KG1 (cell line): ENCODE data around the gene RPH3AL.
"Not testable (repeated sequence)": the region's sequence is repeated elsewhere in the genome, so short reads cannot be mapped to it uniquely, and the experiment has no call there.

Source experiments
- DNase-seq: peaks from one replicate; lab custom pipeline; 2025; lab: John Stamatoyannopoulos, UW

The RPH3AL gene

DNA sequence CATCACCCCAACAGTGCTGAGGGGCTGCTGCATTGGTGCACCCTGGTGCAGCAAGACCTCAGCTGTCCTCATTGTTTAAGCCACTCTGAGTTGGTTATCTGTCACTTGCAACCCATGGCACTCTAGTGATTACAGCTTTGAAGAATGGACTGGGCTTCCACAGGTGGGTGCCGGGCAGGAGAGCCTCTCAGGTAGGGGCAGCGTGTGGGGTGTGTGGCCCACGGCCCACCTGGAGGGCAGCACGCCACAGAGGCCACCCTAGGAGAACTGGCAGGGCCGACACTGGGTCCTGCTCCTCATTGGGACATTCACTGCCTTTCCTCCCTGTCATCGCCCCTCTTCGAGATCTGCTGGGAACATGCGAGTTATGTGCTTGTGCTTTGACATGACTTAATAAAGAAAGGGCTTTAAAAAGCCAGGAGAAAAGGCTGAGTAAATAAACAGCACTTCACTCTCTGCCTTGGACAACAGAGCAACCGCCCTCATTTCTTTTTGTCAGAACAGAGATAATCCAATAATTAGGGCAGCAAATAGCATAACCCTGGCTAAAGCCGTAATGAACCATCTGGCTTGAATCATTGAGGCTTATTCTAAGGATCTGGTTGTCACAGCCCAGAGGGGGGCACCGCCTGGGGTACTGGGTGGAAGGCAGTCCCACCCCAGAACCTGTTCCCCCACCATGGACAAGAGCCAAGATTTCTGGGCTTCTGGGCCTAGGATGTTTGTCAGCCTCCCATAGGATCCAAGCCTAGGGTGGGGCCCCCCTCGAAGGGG lies 174.1 kb downstream of the RPH3AL start:
- no peak for DNase-seq

DNA sequence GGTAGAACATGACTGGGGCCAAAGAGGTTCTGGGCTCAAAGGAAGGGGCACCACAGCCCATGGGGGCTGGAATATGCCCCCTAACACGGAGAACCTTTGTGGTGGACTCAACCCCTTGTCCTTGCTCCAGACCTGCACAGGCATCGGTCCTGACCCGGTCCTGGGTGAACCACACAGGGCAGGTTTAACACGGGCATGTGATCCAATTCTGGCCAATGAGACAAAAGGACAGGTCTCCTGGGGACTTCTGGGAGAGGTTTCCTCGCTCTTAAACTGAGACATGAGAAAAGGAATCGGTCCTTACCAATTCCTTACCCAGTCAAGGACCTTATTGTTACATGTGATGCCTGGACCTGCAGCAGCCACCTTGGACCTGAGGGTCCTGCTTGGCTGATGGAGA lies 174.8 kb downstream of the RPH3AL start:
- DNase-seq: no peak

DNA sequence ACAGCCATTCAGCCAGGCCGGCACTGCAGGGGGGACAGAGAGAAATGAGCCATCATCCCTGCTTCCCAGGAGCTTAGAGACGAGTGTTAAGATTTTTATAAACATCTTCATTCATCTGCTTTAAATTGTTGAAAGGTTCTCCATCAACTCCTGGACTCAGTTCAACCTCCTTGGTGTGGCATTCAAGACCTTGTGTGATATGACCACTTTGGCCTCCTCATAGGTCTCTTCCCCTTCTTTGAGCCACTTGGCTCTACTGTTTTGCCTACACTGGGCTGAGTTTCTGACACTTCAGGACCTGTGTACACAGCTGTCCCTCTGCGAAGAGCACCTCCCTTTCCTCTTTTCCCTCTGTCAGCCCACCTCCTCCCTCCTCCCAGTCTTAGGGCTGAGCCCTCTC lies 175.5 kb downstream of the RPH3AL start:
- DNase-seq: no peak

DNA sequence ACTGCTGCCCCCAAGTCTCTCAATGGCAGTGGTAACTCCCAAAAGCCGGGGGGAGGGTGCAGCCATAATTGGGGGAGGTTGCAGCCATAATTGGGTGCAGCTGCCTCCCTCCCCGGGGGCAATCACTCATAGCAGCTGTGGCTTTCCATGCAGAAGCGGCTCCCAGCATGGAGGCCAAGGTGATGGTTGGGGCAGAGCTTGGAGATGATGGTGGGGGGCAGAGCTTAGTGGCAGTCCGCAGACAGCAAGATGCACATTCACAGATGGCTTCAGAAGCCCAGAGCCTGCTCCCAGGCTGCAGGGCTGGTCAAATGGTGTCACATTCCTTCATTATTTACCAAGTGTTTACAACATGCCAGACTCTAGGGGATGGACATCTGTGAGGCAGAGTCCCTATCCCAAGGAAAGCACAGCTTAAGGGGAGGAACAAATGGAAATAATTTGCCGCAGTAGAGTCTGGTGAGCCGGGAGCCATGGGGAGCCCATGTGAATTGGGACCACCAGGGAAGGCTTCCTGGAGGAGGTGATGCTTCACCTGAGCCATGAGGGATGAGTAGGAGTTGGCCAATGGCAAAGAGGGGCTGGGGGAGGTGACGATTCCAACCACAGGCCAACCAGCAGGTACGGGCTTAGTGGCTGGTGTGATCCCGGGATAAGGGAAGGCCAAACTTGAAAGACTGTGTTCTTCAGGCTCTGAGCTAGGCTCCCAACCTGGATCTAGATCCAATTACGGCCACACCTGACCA lies 179.3 kb downstream of the RPH3AL start:
- DNase-seq: no peak

DNA sequence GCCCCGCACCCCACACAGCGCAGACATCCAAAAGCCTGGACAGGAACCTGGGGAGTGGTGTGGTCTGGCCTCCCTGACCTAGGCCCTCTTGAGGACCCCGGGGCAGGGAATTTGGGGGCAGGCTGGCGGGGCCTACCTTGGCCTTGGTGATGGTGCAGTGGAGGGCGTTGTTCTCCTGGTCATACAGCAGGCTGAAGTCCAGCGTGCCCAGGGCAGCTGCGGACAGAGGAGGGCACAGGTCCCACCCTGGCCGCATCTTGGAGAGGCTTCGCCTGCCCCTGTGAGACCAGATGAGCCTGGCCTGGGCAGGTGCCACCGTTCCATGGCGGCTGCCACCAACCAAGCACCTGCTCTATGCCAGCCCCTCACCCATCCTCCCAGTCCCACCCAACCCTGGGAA lies 180.2 kb downstream of the RPH3AL start:
- DNase-seq: no peak

DNA sequence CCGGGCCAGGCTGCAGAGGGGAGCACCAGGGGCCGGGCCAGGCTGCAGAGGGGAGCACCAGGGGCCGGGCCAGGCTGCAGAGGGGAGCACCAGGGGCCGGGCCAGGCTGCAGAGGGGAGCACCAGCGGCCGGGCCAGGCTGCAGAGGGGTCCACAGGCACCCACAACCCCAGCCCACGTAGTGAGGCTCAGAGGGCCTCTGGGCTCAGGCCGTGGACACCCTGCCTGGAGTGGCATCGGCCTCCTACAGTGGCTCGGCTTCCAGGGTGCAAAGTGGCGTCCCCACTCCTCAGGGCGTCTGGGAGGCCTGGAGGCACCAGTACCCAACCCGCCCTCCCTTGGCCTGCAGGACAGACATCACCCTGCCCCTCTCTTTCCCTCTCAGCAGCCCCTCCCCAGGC lies 180.7 kb downstream of the RPH3AL start:
- no peak for DNase-seq

DNA sequence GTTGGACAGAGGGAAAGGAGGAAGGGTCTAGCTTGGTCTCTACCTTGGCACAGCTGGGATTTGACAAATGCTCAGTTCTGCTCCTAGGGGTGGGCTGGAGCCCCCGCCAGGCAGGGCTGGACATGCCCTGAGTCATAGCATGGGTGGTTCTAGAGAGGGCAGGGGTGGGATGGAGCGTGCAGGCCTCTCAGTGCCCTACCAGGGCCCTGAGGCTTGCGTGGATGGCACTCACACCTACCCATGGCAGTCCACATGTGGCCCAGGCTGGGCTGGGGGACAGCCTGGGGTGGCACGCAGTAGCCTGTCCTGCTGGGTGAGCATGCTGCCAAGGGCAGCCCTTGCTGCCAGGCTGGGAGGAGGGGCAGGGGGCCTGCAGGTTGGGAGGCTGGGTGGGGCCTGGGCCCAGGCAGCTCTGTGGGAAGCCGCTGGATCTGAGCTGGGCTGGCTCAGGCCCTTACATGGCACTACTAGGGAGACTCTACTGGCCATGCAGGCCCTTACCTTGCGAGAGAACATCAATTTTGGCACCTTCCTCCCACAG lies 182.4 kb downstream of the RPH3AL start:
- DNase-seq: no peak

DNA sequence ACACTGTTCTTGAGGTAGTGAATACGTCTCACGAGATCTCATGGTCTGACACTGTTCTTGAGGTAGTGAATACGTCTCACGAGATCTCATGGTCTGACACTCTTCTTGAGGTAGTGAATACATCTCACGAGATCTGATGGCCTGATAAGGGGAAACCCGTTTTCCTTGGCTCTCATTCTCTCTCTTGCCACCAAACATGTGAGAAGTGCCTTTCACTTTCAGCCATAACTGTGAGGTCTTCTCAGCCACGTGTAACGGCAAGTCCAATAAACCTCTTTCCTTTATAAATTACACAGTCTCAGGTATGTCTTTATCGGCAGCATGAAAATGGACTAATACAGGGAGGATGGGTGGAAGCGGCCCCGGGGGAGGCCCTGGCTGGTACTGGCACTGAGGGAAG lies 184.0 kb downstream of the RPH3AL start:
- DNase-seq: not testable (repeated sequence)

DNA sequence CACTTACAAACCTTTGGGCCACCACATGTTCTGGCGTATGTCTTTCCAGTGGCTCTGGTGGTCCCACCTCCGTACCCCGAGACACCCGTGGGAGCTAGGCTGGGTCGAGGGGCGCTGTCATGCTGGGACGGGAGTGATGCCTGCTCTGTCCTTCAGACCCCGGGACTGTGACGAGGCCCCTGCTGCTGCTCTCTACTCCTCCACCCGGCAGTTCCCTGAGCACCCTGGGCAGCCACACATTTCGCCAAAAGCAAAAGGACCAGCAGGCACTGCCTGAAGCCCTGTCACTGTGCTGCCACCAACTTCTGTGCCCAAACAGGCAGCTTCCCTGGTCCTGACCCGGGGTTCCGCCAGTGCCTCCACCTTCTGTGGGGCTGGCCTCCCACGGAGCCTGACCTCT lies 186.7 kb downstream of the RPH3AL start:
- DNase-seq: no peak

DNA sequence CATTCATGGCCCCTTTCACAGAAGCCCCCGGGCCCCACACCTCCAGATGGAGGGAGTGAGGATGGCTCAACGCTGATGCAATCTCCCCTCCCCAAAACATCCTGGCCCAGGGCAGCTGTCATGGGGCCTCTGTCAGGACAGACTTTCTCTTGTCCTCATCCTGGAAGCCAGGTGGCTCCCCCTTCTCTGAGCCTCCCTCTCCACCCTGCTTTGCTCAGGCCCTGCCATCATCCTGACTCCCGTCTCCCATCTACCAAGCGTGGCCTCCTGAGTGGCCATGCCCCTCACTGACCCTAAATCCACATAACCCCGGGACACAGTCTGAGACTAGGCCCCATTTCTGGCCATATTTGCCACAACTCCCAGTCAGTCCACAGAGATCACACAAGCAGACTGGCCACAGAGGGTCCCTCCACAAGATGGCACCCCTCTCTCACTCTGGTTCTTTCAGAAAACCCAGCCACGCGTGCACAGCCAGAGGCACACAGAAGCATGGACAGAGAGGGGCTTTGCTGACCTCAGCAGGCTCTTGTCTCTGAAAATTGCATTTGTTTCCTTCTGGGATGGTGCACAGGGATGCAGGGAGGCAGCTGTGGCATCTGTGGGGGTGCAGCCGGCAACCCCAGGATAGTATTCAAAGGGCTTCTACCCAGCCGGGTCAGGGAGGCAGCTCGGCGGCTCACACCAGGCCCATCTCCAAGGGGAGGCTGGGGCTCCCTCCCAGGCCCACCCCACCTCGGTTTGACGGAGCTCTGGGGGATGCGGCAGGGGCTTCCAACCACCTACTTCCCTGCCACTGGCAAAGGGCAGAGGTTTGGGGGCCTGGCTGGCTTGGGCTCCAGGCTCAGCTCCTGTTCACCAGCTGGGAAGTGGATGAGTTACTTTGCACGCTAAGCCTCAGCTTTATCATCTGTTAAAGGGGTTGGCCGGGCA lies 188.0 kb downstream of the RPH3AL start:
- peak; percentile 1 for DNase-seq

DNA sequence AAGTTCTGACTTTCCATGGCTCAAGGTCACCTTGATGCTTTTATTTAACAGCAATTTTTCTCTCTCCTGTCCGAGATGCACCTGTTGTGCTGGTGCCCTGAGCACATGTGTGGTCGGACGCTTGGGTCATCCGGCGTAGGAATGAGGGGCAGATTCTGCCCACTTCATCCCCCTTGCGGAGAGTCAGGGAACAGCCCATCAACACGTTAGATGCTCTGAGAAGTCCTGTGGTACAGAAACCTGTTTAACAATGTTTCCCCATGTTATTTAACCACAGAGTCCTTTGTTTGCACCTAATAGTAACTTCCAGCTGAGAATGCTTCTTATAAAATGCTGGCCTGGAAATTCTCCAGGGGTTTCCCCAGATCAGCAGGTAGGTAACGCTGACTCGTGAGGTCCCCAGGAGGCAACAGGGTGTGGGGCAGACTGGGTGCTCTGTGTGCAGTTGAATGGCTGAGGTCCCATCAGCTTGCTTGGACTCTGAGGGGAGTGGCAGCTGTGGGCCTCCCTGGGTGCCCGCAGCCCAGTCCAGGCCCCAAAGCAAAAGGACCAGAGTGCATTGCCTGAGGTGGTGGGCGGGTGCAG lies 189.0 kb downstream of the RPH3AL start:
- no peak for DNase-seq

DNA sequence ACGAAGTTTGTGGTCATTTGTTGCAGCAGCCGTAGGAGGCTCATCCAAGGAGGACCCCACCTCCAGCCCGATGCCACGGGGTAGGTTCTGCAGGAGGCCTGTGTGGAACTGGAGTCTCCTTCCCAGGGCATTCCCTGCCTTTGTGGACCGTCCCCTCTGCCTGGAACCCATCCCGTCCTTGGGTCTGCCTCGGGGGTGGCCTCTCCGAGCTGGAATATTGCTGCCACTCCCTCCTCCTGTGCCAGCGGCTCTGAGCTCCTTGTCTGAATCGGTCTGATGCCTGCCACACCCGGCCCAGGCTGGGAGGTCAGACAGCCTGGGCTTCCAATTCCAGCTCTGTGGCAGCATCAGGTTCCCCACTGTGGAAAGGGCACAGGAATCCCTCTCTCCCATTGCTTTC lies 189.9 kb downstream of the RPH3AL start:
- no peak for DNase-seq
